ENCODE data around the gene WEE1.
A peak's percentile ranks its signal among the peaks of the same experiment; 100 is the strongest.

The WEE1 gene

GRCh38 chr11:9573775-9574621 lies 528 bp downstream of the WEE1 start:
- ATAC-seq = peak; percentile 64
- peaks cover 64% of the 10 kb centered on the region for H3K4me1 Mint-ChIP-seq
- peaks cover 28% of the 10 kb centered on the region for H3K36me3 Mint-ChIP-seq
- no peaks in the 10 kb centered on the region for H3K27me3 Mint-ChIP-seq
- no peaks in the 10 kb centered on the region for H3K9me3 Mint-ChIP-seq
- H3K4me3 Mint-ChIP-seq = peak overlapping the region; percentile 96
- H3K27ac Mint-ChIP-seq = peak overlapping the region; percentile 91

- Mint-ChIP-seq H3K4me3 (peak overlapping the region; percentile 96), H3K9me3 (no peaks in the 10 kb centered on the region), H3K27me3 (no peaks in the 10 kb centered on the region), H3K27ac (peak overlapping the region; percentile 91), H3K36me3 (peaks cover 34% of the 10 kb centered on the region), H3K4me1 (peaks cover 61% of the 10 kb centered on the region)
- no peak for ATAC-seq
These were observed 1.3 kb downstream of the WEE1 start for GRCh38 chr11:9574622-9575259.

GRCh38 chr11:9575260-9576240 lies 2.1 kb downstream of the WEE1 start:
- no peak for ATAC-seq
- Mint-ChIP-seq H3K4me3 (peak overlapping the region; percentile 96), H3K9me3 (no peaks in the 10 kb centered on the region), H3K27ac (peak overlapping the region; percentile 91), H3K27me3 (no peaks in the 10 kb centered on the region), H3K36me3 (peaks cover 35% of the 10 kb centered on the region), H3K4me1 (peaks cover 53% of the 10 kb centered on the region)

GRCh38 chr11:9576701-9577381 lies 3.4 kb downstream of the WEE1 start:
- no peaks in the 10 kb centered on the region for H3K27me3 Mint-ChIP-seq
- no peak for ATAC-seq
- peak overlapping the region; percentile 76 for H3K4me3 Mint-ChIP-seq
- peaks cover 48% of the 10 kb centered on the region for H3K36me3 Mint-ChIP-seq
- H3K4me1 Mint-ChIP-seq = peaks cover 45% of the 10 kb centered on the region
- H3K27ac Mint-ChIP-seq = peak overlapping the region; percentile 81
- no peaks in the 10 kb centered on the region for H3K9me3 Mint-ChIP-seq

- H3K4me1 Mint-ChIP-seq = peaks cover 38% of the 10 kb centered on the region
- H3K27ac Mint-ChIP-seq = peak overlapping the region; percentile 81
- no peak for ATAC-seq
- H3K36me3 Mint-ChIP-seq = peaks cover 55% of the 10 kb centered on the region
- H3K9me3 Mint-ChIP-seq = no peaks in the 10 kb centered on the region
- H3K27me3 Mint-ChIP-seq = no peaks in the 10 kb centered on the region
- peak overlapping the region; percentile 76 for H3K4me3 Mint-ChIP-seq
These were observed 4.1 kb downstream of the WEE1 start for GRCh38 chr11:9577556-9577955.

GRCh38 chr11:9580894-9581293 lies 7.4 kb downstream of the WEE1 start:
- ATAC-seq = no peak
- no peak overlapping the region for H3K4me3 Mint-ChIP-seq
- peaks cover 27% of the 10 kb centered on the region for H3K4me1 Mint-ChIP-seq
- no peaks in the 10 kb centered on the region for H3K9me3 Mint-ChIP-seq
- H3K27me3 Mint-ChIP-seq = no peaks in the 10 kb centered on the region
- H3K27ac Mint-ChIP-seq = no peak overlapping the region
- peaks cover 66% of the 10 kb centered on the region for H3K36me3 Mint-ChIP-seq

GRCh38 chr11:9581556-9582161 lies 8.2 kb downstream of the WEE1 start:
- Mint-ChIP-seq H3K27ac (no peak overlapping the region), H3K36me3 (peaks cover 73% of the 10 kb centered on the region), H3K9me3 (no peaks in the 10 kb centered on the region), H3K4me1 (peaks cover 23% of the 10 kb centered on the region), H3K4me3 (no peak overlapping the region), H3K27me3 (no peaks in the 10 kb centered on the region)
- ATAC-seq = no peak

GRCh38 chr11:9590717-9591116 lies 17.2 kb downstream of the WEE1 start:
- H3K36me3 Mint-ChIP-seq = peaks cover 38% of the 10 kb centered on the region
- H3K4me1 Mint-ChIP-seq = peaks cover 16% of the 10 kb centered on the region
- no peaks in the 10 kb centered on the region for H3K9me3 Mint-ChIP-seq
- no peak overlapping the region for H3K27ac Mint-ChIP-seq
- no peak for ATAC-seq
- H3K27me3 Mint-ChIP-seq = no peaks in the 10 kb centered on the region
- H3K4me3 Mint-ChIP-seq = no peak overlapping the region

- Mint-ChIP-seq H3K27me3 (no peaks in the 10 kb centered on the region), H3K4me3 (no peak overlapping the region), H3K9me3 (no peaks in the 10 kb centered on the region), H3K27ac (peak overlapping the region; percentile 57), H3K36me3 (peaks cover 8% of the 10 kb centered on the region), H3K4me1 (peaks cover 32% of the 10 kb centered on the region)
- no peak for ATAC-seq
These were observed 21.0 kb downstream of the WEE1 start for GRCh38 chr11:9594267-9595046.

- Mint-ChIP-seq H3K9me3 (no peaks in the 10 kb centered on the region), H3K4me3 (no peak overlapping the region), H3K4me1 (peaks cover 53% of the 10 kb centered on the region), H3K27me3 (no peaks in the 10 kb centered on the region), H3K27ac (peak overlapping the region; percentile 63), H3K36me3 (no peaks in the 10 kb centered on the region)
- no peak for ATAC-seq
These were observed 23.5 kb downstream of the WEE1 start for GRCh38 chr11:9596926-9597464.

GRCh38 chr11:9600166-9600565 lies 26.7 kb downstream of the WEE1 start:
- no peaks in the 10 kb centered on the region for H3K27me3 Mint-ChIP-seq
- peak overlapping the region; percentile 77 for H3K4me3 Mint-ChIP-seq
- no peaks in the 10 kb centered on the region for H3K36me3 Mint-ChIP-seq
- H3K27ac Mint-ChIP-seq = peak overlapping the region; percentile 95
- ATAC-seq = no peak
- H3K9me3 Mint-ChIP-seq = no peaks in the 10 kb centered on the region
- H3K4me1 Mint-ChIP-seq = peaks cover 60% of the 10 kb centered on the region

GRCh38 chr11:9600644-9601036 lies 27.2 kb downstream of the WEE1 start:
- Mint-ChIP-seq H3K4me3 (peak overlapping the region; percentile 77), H3K27me3 (no peaks in the 10 kb centered on the region), H3K9me3 (no peaks in the 10 kb centered on the region), H3K4me1 (peaks cover 55% of the 10 kb centered on the region), H3K36me3 (no peaks in the 10 kb centered on the region), H3K27ac (peak overlapping the region; percentile 95)
- ATAC-seq = peak; percentile 79

GRCh38 chr11:9601037-9601875 lies 27.8 kb downstream of the WEE1 start:
- Mint-ChIP-seq H3K4me1 (peaks cover 50% of the 10 kb centered on the region), H3K9me3 (no peaks in the 10 kb centered on the region), H3K27me3 (no peaks in the 10 kb centered on the region), H3K27ac (peak overlapping the region; percentile 95), H3K36me3 (no peaks in the 10 kb centered on the region), H3K4me3 (peak overlapping the region; percentile 77)
- peak; percentile 92 for ATAC-seq
